ENCODE data around the gene CCDC107.

The CCDC107 gene

DNA sequence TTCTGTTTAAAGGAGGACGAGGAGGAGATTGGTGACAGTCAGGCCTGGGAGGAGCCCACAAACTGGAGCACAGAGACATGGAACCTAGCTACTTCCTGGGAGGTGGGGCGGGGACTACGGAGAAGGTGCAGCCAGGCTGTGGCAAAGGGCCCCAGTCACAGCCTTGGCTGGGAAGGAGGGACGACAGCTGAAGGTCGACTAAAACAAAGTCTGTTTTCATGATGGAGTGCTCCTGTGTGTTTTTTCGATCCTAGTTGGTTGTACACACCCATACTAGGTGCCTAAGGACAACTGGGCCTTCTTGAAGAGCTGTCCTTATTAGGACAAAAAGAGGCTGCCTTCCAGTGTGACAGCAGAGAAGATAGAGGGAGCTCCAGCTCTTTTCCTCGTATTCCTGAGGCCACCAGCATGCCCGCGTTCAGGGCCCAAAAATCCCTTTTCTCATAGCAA lies 2.9 kb downstream of the CCDC107 start:
- DNase-seq (ENCODE audit: low spot score): no peak

DNA sequence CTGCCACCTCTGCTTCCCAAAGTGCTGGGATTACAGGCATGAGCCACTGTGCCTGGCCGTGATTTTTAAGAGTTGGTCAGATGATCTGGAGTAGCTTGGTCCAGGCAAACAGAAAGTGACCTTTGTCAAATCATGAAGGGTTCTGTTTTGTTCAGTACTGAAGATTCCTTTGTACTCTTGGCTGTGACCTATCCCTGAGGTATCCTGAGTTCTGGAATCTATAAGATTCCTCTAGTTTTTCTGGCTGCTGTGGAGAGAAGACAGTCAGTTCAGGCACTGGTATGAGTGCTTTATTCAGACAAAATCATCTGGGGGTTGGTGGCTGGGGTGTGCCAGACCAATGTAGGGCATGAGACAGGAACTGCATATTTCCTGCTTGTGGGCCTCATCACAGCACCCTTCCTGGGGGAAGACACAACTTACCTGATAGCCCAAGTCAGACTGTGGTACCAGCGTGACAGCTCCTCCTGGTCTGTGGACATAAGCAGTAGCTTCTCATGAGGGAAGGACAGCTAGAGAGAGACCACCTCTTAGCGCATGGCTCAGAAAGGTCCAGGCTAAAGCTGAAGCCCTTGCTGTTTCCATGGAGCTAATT lies 3.8 kb downstream of the CCDC107 start:
- no peak for DNase-seq (ENCODE audit: low spot score)

DNA sequence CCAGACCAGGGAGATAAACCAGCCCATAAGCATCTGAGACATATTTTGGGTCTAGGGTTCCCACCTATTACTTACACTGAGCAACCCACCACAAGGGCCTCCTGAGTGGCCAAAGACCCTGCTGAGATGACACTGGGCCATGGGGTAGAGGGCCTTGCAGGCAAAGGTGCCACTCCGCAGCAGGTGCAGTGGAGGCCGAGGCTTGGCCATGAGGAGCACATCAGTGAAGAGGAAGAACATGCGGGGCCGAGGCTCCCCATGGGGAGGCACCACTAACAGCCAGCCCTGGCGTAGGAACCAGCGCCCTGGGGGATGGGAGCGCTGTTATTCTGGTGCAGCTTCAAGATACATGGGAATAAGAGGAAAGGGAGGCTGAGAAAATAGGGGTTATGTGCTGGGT lies 4.3 kb downstream of the CCDC107 start:
- no peak for DNase-seq (ENCODE audit: low spot score)

DNA sequence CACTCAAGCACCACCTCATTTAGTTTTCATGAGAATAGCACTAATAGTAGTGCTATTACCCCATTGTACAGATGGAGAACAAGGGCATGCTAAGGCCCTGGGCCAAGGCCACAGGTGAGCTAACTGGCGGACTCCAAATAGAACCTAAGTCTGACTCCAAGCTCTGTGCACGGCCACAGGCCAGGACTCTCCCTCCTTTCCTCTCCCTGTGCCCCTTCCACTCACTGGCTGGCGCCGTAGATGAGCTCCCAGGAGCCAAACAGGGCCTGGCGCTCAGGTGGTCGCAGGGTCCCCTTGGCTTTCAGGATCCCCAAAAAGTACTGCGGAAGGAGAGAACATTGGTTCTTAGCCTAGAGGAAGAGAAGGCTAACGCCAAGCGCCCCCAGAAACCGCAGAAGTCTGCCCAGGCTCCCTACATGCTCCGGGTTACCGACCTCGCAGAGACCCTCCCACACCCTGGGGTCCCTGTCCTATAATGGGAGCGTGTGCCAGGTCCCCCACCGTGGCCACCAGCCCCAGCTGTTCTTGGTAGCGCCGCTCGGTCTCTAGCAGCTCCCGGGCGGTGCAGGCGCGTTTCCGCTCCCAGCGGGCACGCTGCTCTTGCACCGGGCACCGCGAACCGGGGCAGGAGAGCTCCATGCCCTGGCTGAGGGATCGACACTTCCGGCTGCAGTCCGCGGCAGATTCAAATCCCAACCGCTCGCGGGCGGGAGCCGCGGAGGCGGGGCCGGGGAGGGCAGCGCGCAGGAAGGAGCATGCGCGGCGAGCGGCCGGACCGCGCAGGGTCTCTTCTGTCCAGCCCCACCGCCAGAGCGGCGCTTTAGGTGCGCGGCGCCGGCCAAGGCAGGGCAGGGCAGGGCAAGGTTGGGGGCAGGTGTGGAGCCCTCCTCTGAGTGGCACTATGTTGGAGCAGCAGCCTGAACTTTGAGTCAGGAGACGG lies 6.7 kb downstream of the CCDC107 start, which contains the start of gene ARHGEF39:
Gene ARHGEF39, minus strand, starts transcription at position 665 of the 940 bp plus-strand sequence. Its CDS starts 26 bp downstream, at position 639.
- peak; percentile 95 for DNase-seq (ENCODE audit: low spot score)

DNA sequence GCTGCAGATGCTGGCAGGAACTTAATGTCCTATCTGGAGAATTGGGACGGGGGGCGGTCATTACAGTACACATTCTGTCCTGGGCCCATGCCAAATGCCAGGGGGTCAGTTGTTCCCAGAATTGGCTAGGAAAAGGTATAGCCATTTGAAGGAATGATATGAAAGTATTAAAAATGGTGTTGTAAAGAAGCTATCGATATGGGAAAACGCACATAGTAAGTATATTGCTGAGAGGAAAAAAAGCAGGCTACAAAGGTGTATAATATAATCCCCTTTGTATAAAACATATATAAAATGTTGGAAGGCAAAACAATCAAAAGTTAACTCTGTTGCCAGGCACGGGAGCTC lies 7.4 kb downstream of the CCDC107 start:
- DNase-seq (ENCODE audit: low spot score): no peak

DNA sequence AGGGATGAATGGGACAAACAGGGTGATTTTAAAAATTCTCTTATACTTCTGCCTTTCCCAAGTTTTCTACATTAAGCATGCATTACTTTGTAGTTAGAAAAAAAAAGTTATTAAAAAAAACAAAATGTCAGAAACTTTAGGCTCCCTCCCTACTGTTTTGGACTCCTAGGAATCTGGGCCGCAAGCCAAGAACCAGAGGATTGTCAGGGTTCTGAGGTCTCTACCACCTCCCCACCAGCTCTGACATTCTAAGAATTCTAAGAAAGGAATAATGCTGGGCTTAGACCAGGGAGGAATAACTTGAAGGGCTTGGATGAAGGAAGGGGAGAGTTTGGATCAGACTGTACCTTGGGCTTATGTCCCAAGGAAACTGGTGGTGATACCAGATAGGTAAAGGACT lies 8.0 kb downstream of the CCDC107 start:
- DNase-seq (ENCODE audit: low spot score): no peak

DNA sequence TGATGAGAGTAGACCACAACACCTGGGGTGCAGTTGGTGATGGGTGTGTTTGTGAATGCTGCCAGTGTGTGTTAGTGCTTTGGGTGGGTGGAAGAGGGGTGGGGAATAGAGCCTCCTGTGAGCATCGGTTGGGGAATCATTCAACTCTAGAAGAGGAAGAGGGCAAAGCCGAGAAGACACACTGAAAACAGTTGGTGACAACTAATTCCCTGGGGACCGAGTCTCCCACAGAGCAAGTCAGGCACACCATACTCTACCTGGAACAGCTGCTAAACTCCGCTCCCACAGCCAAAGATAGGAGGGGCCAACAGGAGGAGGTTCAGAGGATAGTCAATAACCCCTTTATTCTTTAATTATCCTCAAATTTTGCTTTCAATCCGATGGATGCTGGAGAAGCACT lies 8.5 kb downstream of the CCDC107 start:
- no peak for DNase-seq (ENCODE audit: low spot score)

DNA sequence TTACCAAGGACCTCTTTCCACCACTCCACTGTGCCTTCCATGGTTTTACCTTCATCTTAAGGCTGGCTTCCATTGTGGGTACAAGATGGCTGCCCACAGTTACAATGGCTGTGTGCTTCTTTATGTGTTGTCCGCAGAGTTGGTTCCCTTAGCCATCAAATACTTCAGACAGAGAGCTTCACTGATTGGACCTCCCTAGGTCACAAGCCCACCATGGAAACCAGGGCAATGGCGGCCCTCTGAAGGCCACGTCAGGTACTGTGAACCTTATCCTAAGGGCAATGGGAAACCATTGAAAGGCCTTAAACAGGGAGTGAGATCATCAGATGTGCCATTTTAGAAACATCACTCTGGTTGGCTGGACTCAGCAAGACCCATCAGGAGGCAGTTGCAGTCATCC lies 9.8 kb downstream of the CCDC107 start:
- DNase-seq (ENCODE audit: low spot score): no peak

DNA sequence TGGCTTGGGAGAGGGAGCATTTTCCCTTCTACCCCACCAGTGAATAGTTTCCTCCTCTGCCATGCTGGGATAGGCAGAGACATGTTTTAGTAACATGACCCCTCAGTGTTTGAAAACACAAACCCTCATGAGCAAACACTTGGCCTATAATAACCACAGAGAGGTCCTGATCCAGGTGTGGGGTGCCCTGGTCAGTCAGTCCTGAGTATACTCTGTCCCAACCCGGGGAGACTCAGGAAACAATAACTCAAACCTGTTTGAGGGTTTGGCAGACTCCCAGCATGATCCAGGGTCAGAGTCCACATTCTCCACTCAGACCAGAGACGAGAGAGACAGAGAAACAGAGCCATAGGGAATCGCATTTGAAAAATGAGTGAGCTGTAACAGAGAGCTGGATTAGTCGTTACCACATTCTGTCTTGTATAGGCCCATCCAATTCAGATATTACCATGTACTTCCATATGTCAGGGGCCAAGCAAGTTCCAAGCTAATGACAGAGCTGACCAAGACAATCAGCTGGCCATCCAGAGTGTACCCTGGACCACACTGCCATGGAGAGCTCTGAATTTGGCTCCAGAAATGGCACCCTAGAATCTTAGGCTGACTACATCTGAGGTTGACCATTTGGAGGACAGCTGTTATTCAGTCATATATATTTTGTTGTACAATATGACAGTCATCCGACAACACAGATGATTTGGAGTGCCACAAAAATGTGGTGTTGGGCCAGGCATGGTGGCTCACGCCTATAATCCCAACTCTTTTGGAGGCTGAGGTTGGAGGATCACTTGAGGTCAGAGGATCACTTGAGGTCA lies 11.4 kb downstream of the CCDC107 start:
- DNase-seq (ENCODE audit: low spot score): no peak

DNA sequence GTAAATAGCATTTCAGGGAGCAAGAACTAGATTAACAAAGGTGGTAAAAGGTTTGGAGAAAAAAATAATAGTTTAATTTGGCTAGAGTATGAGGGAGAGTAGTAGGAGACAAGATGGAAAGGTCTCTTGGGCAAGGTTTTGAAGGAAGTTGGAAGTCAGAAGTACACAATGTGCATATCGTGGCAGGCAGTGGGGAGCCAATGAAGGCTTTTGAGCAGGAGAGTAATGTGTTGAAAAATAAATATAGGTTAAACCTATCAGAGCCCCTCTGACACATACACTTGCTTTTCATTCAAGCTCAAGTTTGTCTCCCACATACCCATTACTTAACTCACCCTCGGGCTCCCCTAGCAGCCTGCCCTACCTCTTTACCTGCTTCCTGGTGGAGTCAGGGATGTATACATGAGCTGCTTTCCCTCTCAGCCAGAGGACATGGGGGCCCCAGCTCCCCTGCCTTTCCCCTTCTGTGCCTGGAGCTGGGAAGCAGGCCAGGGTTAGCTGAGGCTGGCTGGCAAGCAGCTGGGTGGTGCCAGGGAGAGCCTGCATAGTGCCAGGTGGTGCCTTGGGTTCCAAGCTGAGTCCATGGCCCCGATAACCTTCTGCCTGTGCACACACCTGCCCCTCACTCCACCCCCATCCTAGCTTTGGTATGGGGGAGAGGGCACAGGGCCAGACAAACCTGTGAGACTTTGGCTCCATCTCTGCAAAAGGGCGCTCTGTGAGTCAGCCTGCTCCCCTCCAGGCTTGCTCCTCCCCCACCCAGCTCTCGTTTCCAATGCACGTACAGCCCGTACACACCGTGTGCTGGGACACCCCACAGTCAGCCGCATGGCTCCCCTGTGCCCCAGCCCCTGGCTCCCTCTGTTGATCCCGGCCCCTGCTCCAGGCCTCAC lies 15.3 kb downstream of the CCDC107 start, which contains the start of gene CA9:
Gene CA9, plus strand, starts transcription at position 797 of the 893 bp plus-strand sequence. Its CDS starts 32 bp downstream, at position 829.
- no peak for DNase-seq (ENCODE audit: low spot score)

DNA sequence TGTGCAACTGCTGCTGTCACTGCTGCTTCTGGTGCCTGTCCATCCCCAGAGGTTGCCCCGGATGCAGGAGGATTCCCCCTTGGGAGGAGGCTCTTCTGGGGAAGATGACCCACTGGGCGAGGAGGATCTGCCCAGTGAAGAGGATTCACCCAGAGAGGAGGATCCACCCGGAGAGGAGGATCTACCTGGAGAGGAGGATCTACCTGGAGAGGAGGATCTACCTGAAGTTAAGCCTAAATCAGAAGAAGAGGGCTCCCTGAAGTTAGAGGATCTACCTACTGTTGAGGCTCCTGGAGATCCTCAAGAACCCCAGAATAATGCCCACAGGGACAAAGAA lies 15.9 kb downstream of the CCDC107 start:
- DNase-seq (ENCODE audit: low spot score): no peak

DNA sequence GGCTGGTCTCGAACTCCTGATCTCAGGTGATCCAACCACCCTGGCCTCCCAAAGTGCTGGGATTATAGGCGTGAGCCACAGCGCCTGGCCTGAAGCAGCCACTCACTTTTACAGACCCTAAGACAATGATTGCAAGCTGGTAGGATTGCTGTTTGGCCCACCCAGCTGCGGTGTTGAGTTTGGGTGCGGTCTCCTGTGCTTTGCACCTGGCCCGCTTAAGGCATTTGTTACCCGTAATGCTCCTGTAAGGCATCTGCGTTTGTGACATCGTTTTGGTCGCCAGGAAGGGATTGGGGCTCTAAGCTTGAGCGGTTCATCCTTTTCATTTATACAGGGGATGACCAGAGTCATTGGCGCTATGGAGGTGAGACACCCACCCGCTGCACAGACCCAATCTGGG lies 17.1 kb downstream of the CCDC107 start:
- no peak for DNase-seq (ENCODE audit: low spot score)

DNA sequence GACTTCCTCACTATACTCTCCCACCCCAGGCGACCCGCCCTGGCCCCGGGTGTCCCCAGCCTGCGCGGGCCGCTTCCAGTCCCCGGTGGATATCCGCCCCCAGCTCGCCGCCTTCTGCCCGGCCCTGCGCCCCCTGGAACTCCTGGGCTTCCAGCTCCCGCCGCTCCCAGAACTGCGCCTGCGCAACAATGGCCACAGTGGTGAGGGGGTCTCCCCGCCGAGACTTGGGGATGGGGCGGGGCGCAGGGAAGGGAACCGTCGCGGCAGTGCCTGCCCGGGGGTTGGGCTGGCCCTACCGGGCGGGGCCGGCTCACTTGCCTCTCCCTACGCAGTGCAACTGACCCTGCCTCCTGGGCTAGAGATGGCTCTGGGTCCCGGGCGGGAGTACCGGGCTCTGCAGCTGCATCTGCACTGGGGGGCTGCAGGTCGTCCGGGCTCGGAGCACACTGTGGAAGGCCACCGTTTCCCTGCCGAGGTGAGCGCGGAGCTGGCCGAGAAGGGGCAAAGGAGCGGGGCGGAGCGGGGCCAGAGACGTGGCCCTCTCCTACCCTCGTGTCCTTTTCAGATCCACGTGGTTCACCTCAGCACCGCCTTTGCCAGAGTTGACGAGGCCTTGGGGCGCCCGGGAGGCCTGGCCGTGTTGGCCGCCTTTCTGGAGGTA lies 17.8 kb downstream of the CCDC107 start:
- DNase-seq (ENCODE audit: low spot score): peak; percentile 31

DNA sequence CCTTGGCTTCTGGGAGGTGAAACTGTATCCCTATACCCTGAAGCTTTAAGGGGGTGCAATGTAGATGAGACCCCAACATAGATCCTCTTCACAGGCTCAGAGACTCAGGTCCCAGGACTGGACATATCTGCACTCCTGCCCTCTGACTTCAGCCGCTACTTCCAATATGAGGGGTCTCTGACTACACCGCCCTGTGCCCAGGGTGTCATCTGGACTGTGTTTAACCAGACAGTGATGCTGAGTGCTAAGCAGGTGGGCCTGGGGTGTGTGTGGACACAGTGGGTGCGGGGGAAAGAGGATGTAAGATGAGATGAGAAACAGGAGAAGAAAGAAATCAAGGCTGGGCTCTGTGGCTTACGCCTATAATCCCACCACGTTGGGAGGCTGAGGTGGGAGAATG lies 21.0 kb downstream of the CCDC107 start:
- no peak for DNase-seq (ENCODE audit: low spot score)

DNA sequence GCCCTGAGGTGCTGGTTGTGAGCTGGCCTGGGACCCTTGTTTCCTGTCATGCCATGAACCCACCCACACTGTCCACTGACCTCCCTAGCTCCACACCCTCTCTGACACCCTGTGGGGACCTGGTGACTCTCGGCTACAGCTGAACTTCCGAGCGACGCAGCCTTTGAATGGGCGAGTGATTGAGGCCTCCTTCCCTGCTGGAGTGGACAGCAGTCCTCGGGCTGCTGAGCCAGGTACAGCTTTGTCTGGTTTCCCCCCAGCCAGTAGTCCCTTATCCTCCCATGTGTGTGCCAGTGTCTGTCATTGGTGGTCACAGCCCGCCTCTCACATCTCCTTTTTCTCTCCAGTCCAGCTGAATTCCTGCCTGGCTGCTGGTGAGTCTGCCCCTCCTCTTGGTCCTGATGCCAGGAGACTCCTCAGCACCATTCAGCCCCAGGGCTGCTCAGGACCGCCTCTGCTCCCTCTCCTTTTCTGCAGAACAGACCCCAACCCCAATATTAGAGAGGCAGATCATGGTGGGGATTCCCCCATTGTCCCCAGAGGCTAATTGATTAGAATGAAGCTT lies 21.8 kb downstream of the CCDC107 start:
- DNase-seq (ENCODE audit: low spot score): no peak

DNA sequence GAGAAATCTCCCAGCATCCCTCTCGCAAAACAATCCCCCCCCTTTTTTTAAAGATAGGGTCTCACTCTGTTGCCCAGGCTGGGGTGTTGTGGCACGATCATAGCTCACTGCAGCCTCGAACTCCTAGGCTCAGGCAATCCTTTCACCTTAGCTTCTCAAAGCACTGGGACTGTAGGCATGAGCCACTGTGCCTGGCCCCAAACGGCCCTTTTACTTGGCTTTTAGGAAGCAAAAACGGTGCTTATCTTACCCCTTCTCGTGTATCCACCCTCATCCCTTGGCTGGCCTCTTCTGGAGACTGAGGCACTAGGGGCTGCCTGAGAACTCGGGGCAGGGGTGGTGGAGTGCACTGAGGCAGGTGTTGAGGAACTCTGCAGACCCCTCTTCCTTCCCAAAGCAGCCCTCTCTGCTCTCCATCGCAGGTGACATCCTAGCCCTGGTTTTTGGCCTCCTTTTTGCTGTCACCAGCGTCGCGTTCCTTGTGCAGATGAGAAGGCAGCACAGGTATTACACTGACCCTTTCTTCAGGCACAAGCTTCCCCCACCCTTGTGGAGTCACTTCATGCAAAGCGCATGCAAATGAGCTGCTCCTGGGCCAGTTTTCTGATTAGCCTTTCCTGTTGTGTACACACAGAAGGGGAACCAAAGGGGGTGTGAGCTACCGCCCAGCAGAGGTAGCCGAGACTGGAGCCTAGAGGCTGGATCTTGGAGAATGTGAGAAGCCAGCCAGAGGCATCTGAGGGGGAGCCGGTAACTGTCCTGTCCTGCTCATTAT lies 22.4 kb downstream of the CCDC107 start:
- no peak for DNase-seq (ENCODE audit: low spot score)

DNA sequence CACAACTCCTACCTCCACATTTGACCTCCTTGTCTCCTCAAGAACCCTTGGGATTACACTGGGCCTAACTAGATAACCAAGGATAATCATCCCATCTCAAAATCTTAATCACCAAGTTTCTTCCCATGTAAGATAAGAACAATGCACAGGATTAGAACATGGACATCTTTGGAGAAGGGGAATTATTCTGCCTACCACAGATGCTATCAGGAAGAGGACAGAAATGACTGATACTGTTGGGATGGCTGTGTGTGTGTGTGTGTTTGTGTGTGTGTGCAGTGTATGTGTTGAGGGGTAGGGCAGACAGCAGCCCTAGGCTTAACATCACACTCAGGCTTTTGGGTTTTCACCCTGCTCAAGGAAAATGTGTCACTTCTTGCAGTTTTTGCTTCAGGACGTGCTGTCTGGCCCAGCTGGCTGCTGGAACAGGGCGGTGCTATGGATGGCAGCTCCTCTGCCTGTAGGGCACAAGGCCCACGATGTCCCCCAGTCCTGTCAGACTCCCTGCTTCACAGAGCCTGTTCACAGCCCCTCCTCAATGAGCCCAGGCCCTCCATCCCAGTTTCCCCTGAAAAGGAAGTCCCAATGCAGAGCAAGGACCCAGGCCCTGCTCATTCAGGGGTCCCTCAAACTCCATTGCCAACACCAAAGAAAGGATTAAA lies 23.4 kb downstream of the CCDC107 start:
- DNase-seq (ENCODE audit: low spot score): no peak

DNA sequence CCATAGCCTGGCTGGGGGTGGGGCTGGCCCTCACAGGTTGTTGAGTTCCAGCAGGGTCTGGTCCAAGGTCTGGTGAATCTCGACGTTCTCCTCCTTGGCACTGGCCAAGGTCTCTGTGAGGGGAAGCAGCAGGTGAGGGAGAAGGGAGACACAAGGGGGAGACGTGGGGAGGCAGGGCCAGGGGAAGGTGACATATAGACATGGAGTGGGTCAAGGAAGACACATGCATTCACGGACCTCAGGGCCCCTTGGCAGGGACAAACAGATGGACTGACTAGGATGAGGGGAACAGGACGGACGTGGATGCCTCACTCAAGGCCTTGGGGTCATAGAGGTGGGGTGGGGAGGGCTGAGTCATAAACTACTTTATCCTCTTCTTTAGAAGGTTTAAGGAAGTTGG lies 24.0 kb downstream of the CCDC107 start:
- DNase-seq (ENCODE audit: low spot score): no peak
